Measurements from ENCODE around the gene ATP7B.

Gene ATP7B

DNA sequence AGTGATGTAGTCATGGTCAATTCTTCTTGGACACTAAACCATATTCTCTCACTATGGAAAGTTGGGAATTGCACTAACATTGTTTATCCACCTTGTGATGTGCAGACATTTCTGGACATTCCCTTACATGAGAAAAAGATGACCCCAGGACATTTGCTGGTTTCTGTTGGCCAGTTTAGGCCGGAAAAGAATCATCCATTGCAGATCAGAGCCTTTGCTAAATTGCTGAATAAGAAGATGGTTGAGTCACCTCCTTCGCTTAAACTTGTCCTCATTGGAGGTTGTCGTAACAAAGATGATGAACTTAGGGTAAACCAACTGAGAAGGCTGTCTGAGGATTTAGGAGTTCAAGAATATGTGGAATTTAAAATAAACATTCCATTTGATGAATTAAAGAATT is 13.2 kb upstream of the ATP7B start, which contains the start of gene UTP14C:
TSS of gene UTP14C (plus strand) at position 211 of the 400 bp plus-strand sequence. CDS start 4,114 bp downstream, outside the sequence.
- DNase-seq (ENCODE audit: low read depth), result no peak
- TF ChIP-seq, protein P1, sequence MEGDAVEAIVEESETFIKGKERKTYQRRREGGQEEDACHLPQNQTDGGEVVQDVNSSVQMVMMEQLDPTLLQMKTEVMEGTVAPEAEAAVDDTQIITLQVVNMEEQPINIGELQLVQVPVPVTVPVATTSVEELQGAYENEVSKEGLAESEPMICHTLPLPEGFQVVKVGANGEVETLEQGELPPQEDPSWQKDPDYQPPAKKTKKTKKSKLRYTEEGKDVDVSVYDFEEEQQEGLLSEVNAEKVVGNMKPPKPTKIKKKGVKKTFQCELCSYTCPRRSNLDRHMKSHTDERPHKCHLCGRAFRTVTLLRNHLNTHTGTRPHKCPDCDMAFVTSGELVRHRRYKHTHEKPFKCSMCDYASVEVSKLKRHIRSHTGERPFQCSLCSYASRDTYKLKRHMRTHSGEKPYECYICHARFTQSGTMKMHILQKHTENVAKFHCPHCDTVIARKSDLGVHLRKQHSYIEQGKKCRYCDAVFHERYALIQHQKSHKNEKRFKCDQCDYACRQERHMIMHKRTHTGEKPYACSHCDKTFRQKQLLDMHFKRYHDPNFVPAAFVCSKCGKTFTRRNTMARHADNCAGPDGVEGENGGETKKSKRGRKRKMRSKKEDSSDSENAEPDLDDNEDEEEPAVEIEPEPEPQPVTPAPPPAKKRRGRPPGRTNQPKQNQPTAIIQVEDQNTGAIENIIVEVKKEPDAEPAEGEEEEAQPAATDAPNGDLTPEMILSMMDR (conservative IDR thresholded peaks at IDR 0.05; ENCODE audit: low read length), result no peak
- H3K4me3 ChIP-seq (ENCODE audit: low read length), result no peak within 1 kb of the TSS

- TF ChIP-seq, protein P1 (conservative IDR thresholded peaks at IDR 0.05; ENCODE audit: low read length), result no peak
- no peak for DNase-seq (ENCODE audit: low read depth)
- H3K4me3 ChIP-seq (ENCODE audit: low read length), result no peak overlapping the region
Observed at GRCh38 chr13:52022356-52022755, 11.1 kb upstream of the ATP7B start.

DNA sequence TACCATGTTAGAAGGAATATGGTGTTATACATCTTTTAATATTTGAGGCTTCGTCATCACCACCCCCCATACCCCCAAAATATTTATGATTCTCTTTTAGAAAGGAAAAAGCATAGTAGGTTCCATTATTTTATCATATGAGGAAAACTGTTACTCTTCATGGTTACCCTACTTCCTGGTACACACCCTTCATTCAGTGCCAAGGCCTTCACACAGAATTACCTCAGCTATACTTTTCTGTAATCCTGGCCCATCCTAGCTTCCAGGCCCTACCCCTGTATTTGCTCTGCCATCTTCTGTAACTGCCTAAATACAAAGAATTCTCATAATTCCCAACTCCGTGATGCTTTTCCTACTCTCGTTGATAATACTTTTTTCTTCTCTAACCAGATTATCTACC is 8.9 kb upstream of the ATP7B start:
- H3K4me3 ChIP-seq (ENCODE audit: low read length), result no peak overlapping the region
- TF ChIP-seq, protein P1 (conservative IDR thresholded peaks at IDR 0.05; ENCODE audit: low read length), result no peak
- DNase-seq (ENCODE audit: low read depth), result no peak

GRCh38 chr13:52016296-52016695 is 5.0 kb upstream of the ATP7B start:
- TF ChIP-seq, protein P1 (conservative IDR thresholded peaks at IDR 0.05; ENCODE audit: low read length), result no peak
- H3K4me3 ChIP-seq (ENCODE audit: low read length), result no peak overlapping the region
- no peak for DNase-seq (ENCODE audit: low read depth)

DNA sequence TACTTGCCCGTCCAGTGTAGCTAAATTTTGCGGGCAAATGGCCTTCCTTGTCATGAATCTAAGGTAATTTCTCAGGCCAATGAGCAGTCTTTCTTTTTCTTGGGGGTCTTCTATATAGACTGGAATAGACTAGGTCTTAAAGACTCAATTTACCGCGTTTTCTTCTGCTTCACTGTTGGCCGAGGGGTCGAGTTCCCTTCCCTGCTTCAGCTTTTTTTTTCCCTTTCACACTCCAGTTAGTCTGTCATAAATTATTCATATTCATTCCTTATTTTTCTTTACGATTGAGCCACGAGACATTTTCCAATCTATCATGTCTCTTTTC is 1.2 kb upstream of the ATP7B start:
- peak overlapping the region; percentile 97 for H3K4me3 ChIP-seq (ENCODE audit: low read length)
- no peak for DNase-seq (ENCODE audit: low read depth)
- TF ChIP-seq, protein P1 (conservative IDR thresholded peaks at IDR 0.05; ENCODE audit: low read length), result no peak

DNA sequence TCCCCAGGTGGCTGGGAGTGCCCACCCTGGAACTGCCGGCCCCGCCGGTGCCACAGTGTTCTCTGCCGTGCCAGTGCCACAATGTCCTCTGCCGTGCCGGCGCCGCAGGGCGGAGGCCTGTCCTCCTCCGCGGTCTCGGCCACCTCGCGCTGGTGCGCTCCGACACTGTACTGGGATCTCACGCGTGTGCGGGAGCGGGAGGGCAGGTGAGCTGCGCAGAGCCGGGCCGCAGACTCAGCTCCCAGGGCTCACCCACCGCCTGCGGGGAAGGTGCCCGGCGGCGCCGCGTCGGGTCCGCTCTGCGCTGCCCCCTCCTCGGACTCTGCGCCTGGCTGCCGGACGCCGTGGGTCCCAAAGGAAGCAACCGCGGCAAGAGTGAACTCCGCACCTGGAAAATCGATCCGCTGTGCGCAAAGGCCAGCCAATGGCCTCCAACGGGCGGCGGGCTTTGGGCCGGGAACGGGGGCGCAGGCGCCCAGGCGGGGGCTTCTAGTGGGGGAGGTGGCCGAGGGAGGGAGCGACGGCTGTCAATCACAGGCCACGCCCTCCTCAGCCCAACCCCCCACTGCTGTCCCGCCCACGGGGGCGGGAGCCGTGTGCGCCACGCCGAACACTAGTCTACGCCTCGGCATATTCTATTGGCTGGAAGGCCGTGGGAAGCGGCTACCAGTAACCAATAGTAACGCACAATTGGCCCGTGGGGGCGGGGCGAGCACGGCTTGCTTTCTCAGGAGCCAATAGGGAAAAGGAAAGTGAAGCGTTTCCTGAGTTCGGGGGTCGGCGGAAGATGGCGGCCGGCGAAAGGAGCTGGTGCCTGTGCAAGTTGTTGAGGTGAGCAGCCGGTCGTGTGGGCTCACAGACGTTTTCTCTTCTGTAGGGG is 622 bp upstream of the ATP7B start, which contains the start of gene ALG11:
TSS of gene ALG11 (plus strand) at position 767 of the 880 bp plus-strand sequence. CDS start at position 788, 21 bp downstream.
- TF ChIP-seq, protein P1 (conservative IDR thresholded peaks at IDR 0.05; ENCODE audit: low read length), result no peak
- peak; percentile 97 for DNase-seq (ENCODE audit: low read depth)
- peak within 1 kb of the TSS; percentile 97 for H3K4me3 ChIP-seq (ENCODE audit: low read length)

- TF ChIP-seq, protein P1 (conservative IDR thresholded peaks at IDR 0.05; ENCODE audit: low read length), result no peak
- H3K4me3 ChIP-seq (ENCODE audit: low read length), result no peak overlapping the region
- DNase-seq (ENCODE audit: low read depth), result no peak
Observed at GRCh38 chr13:52009946-52010345, 1.3 kb downstream of the ATP7B start.

Measured in AG10803 (cell line).